ENCODE data around the gene FRK.

The FRK gene

GRCh38 chr6:116034327-116034726 lies 26.4 kb downstream of the FRK start:
- DNase-seq (ENCODE audit: low read depth), result no peak

- no peak for DNase-seq (ENCODE audit: low read depth)
Measured at GRCh38 chr6:116033687-116034303, 26.9 kb downstream of the FRK start.

GRCh38 chr6:116030770-116031169 lies 29.9 kb downstream of the FRK start:
- no peak for DNase-seq (ENCODE audit: low read depth)

GRCh38 chr6:116029535-116029934 lies 31.2 kb downstream of the FRK start:
- no peak for DNase-seq (ENCODE audit: low read depth)

- no peak for DNase-seq (ENCODE audit: low read depth)
Measured at GRCh38 chr6:116028233-116028632, 32.5 kb downstream of the FRK start.

GRCh38 chr6:116027801-116028200 lies 32.9 kb downstream of the FRK start:
- no peak for DNase-seq (ENCODE audit: low read depth)

GRCh38 chr6:116025405-116025804 lies 35.3 kb downstream of the FRK start:
- DNase-seq (ENCODE audit: low read depth), result no peak

- no peak for DNase-seq (ENCODE audit: low read depth)
Measured at GRCh38 chr6:116022841-116023445, 37.7 kb downstream of the FRK start.

- DNase-seq (ENCODE audit: low read depth), result no peak
Measured at GRCh38 chr6:116020738-116021137, 40.0 kb downstream of the FRK start.

GRCh38 chr6:116019428-116019827 lies 41.3 kb downstream of the FRK start:
- no peak for DNase-seq (ENCODE audit: low read depth)

GRCh38 chr6:116018976-116019375 lies 41.7 kb downstream of the FRK start:
- no peak for DNase-seq (ENCODE audit: low read depth)

GRCh38 chr6:116017546-116018295 lies 43.0 kb downstream of the FRK start:
- DNase-seq (ENCODE audit: low read depth), result no peak

GRCh38 chr6:116016846-116017545 lies 43.7 kb downstream of the FRK start:
- no peak for DNase-seq (ENCODE audit: low read depth)

GRCh38 chr6:116015983-116016382 lies 44.7 kb downstream of the FRK start:
- no peak for DNase-seq (ENCODE audit: low read depth)

- DNase-seq (ENCODE audit: low read depth), result no peak
Measured at GRCh38 chr6:116015561-116015960, 45.1 kb downstream of the FRK start.

- no peak for DNase-seq (ENCODE audit: low read depth)
Measured at GRCh38 chr6:116012951-116013350, 47.7 kb downstream of the FRK start.

GRCh38 chr6:116012471-116012949 lies 48.2 kb downstream of the FRK start:
- DNase-seq (ENCODE audit: low read depth), result no peak

- no peak for DNase-seq (ENCODE audit: low read depth)
Measured at GRCh38 chr6:116011520-116011919, 49.2 kb downstream of the FRK start.

GRCh38 chr6:116010790-116011401 lies 49.8 kb downstream of the FRK start:
- DNase-seq (ENCODE audit: low read depth), result no peak

- DNase-seq (ENCODE audit: low read depth), result no peak
Measured at GRCh38 chr6:116010386-116010785, 50.3 kb downstream of the FRK start.

GRCh38 chr6:116008470-116009243 lies 52.0 kb downstream of the FRK start:
- no peak for DNase-seq (ENCODE audit: low read depth)

Data from stimulated activated CD8-positive, alpha-beta memory T cell treated with anti-CD3 and anti-CD28 coated beads, Interleukin-12 subunit alpha, Interleukin-12 subunit beta, amount 100 ng/mL, for 1 hour (primary cell).